ENCODE data around the gene ANTXR2.

The ANTXR2 gene

DNA sequence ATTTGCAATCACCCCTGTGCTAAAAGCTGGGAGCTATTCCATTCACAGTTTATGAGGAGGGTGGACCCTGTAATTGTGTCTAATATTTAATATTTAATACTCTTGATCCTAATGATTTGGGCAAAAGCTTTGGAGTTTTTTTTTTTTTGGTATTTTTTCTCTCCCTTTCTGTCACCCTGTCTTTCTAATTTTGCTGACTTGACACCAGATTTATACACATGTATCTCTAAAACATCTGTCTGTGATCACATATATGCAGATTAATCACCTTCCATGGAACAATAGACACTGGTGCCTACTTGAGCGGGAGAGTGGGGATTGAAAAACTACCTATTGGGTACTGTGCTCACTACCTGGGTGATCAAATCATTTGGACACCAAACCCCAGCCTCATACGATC lies 18.7 kb upstream of the ANTXR2 start:
- no peak overlapping the region for H3K27ac ChIP-seq (replicated peaks)
- no peaks in the 10 kb centered on the region for H3K27me3 ChIP-seq (ENCODE audit: insufficient read depth, poor library complexity, severe bottlenecking)
- H3K4me3 ChIP-seq (replicated peaks; ENCODE audit: insufficient read depth, low read length), result no peak overlapping the region
- TF ChIP-seq, protein P1, sequence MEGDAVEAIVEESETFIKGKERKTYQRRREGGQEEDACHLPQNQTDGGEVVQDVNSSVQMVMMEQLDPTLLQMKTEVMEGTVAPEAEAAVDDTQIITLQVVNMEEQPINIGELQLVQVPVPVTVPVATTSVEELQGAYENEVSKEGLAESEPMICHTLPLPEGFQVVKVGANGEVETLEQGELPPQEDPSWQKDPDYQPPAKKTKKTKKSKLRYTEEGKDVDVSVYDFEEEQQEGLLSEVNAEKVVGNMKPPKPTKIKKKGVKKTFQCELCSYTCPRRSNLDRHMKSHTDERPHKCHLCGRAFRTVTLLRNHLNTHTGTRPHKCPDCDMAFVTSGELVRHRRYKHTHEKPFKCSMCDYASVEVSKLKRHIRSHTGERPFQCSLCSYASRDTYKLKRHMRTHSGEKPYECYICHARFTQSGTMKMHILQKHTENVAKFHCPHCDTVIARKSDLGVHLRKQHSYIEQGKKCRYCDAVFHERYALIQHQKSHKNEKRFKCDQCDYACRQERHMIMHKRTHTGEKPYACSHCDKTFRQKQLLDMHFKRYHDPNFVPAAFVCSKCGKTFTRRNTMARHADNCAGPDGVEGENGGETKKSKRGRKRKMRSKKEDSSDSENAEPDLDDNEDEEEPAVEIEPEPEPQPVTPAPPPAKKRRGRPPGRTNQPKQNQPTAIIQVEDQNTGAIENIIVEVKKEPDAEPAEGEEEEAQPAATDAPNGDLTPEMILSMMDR (IDR thresholded peaks at IDR 0.05; ENCODE audit: insufficient read depth, low read length), result no peak
- no peak for TF ChIP-seq POLR2AphosphoS5 (IDR thresholded peaks at IDR 0.05; ENCODE audit: low read depth)
- TF ChIP-seq, protein P2, sequence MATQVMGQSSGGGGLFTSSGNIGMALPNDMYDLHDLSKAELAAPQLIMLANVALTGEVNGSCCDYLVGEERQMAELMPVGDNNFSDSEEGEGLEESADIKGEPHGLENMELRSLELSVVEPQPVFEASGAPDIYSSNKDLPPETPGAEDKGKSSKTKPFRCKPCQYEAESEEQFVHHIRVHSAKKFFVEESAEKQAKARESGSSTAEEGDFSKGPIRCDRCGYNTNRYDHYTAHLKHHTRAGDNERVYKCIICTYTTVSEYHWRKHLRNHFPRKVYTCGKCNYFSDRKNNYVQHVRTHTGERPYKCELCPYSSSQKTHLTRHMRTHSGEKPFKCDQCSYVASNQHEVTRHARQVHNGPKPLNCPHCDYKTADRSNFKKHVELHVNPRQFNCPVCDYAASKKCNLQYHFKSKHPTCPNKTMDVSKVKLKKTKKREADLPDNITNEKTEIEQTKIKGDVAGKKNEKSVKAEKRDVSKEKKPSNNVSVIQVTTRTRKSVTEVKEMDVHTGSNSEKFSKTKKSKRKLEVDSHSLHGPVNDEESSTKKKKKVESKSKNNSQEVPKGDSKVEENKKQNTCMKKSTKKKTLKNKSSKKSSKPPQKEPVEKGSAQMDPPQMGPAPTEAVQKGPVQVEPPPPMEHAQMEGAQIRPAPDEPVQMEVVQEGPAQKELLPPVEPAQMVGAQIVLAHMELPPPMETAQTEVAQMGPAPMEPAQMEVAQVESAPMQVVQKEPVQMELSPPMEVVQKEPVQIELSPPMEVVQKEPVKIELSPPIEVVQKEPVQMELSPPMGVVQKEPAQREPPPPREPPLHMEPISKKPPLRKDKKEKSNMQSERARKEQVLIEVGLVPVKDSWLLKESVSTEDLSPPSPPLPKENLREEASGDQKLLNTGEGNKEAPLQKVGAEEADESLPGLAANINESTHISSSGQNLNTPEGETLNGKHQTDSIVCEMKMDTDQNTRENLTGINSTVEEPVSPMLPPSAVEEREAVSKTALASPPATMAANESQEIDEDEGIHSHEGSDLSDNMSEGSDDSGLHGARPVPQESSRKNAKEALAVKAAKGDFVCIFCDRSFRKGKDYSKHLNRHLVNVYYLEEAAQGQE (IDR thresholded peaks at IDR 0.05; ENCODE audit: insufficient replicate concordance, low read depth), result no peak
- no peak for TF ChIP-seq SPI1 (IDR thresholded peaks at IDR 0.05; ENCODE audit: borderline replicate concordance, low read depth)
- TF ChIP-seq GABPA (IDR thresholded peaks at IDR 0.05; ENCODE audit: low read depth), result no peak
- no peak for DNase-seq (ENCODE audit: low read depth in 1 of 2, low spot score in 1 of 2)

DNA sequence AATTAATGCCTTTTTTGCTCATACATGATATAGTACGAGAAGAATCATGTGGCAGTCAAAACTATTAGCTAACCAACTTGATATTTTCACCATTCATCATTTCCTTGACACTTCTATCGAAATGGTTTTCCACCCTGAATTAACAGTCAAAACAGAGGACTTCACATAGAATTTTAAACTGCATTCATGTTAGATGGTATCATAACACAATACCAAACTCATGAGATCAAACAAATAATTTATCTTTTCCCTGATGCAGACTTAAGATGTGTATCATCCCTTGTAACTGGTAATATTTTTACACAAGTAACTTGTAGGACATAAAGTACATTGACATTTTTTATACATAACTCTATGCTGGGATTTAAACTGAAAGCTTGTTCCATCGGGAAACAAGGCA lies 18.2 kb upstream of the ANTXR2 start:
- H3K27me3 ChIP-seq (ENCODE audit: insufficient read depth, poor library complexity, severe bottlenecking), result no peaks in the 10 kb centered on the region
- no peak for DNase-seq (ENCODE audit: low read depth in 1 of 2, low spot score in 1 of 2)
- H3K27ac ChIP-seq (replicated peaks), result no peak overlapping the region
- no peak overlapping the region for H3K4me3 ChIP-seq (replicated peaks; ENCODE audit: insufficient read depth, low read length)
- TF ChIP-seq POLR2AphosphoS5 (IDR thresholded peaks at IDR 0.05; ENCODE audit: low read depth) (no peak), SPI1 (IDR thresholded peaks at IDR 0.05; ENCODE audit: borderline replicate concordance, low read depth) (no peak)
- TF ChIP-seq, protein P1 (IDR thresholded peaks at IDR 0.05; ENCODE audit: insufficient read depth, low read length), result no peak
- TF ChIP-seq, protein P2 (IDR thresholded peaks at IDR 0.05; ENCODE audit: insufficient replicate concordance, low read depth), result no peak

DNA sequence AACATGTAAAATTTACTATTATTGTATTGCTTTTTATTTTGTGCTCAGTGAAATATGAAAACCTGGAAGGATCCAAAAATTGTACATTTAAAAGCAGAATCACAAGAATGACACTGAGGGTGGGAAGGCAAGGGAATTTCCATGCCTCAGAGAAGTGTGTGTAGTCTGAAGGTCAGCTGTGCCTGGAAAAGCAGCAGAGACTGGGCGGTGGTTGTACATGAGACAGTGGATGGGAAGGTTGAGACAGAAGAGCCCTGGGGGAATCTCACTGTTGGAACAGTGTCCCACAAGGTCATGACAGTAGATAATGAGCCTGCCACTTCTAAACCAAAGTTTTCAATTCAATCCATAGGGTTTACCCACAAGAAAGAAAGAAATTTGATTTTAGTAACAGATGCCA lies 17.1 kb upstream of the ANTXR2 start:
- DNase-seq (ENCODE audit: low read depth in 1 of 2, low spot score in 1 of 2), result no peak
- H3K4me3 ChIP-seq (replicated peaks; ENCODE audit: insufficient read depth, low read length), result no peak overlapping the region
- no peaks in the 10 kb centered on the region for H3K27me3 ChIP-seq (ENCODE audit: insufficient read depth, poor library complexity, severe bottlenecking)
- TF ChIP-seq, protein P2 (IDR thresholded peaks at IDR 0.05; ENCODE audit: insufficient replicate concordance, low read depth), result no peak
- TF ChIP-seq GABPA (IDR thresholded peaks at IDR 0.05; ENCODE audit: low read depth) (no peak), SPI1 (IDR thresholded peaks at IDR 0.05; ENCODE audit: borderline replicate concordance, low read depth) (no peak), POLR2AphosphoS5 (IDR thresholded peaks at IDR 0.05; ENCODE audit: low read depth) (no peak)
- TF ChIP-seq, protein P1 (IDR thresholded peaks at IDR 0.05; ENCODE audit: insufficient read depth, low read length), result no peak
- H3K27ac ChIP-seq (replicated peaks), result no peak overlapping the region
